Neutrophil (primary cell): ENCODE data around the gene TMEM273.

Experiments
- H3K27ac ChIP-seq: fragments of 200-600 bp; sonication (generic); 2 replicates; pipeline ENCODE4 v1.5.1; 2016; ENCODE audit warnings: mild to moderate bottlenecking, moderate library complexity
- H3K27me3 ChIP-seq: fragments of 200-600 bp; sonication (generic); 2 replicates; pipeline ENCODE4 v1.6.0; 2016; ENCODE audit warnings: mild to moderate bottlenecking
- H3K36me3 ChIP-seq: fragments of 200-600 bp; sonication (generic); 2 replicates; pipeline ENCODE4 v1.5.1; 2017
- H3K4me1 ChIP-seq, 2 experiments: fragments of 200-600 bp in 1 of 2; sonication (generic) in 1 of 2; 1 replicate in 1 of 2; 2 replicates in 1 of 2; pipeline versions ENCODE4 v1.5.1 to v1.6.1; 2013 to 2016; ENCODE audit warnings: low read depth in 1 of 2, low read length in 1 of 2, mild to moderate bottlenecking in 1 of 2, moderate library complexity in 1 of 2; ENCODE audit not compliant: control insufficient read depth in 1 of 2, insufficient read depth in 1 of 2
- H3K4me3 ChIP-seq, 2 experiments: fragments of 200-600 bp in 1 of 2; sonication (generic) in 1 of 2; 1 replicate in 1 of 2; 2 replicates in 1 of 2; pipeline ENCODE4 v1.5.1; 2013 to 2016; ENCODE audit warnings: low read depth in 1 of 2, low read length in 1 of 2, mild to moderate bottlenecking in 1 of 2, moderate library complexity in 1 of 2
- H3K9me3 ChIP-seq: fragments of 200-600 bp; sonication (generic); 2 replicates; pipeline ENCODE4 v1.5.1; 2016
- TF ChIP-seq, protein P1 (sequence below): fragments of 200-600 bp; sonication (generic); IDR thresholded peaks from 2 replicates; pipeline ENCODE4 v1.5.1; 2016; ENCODE audit warnings: antibody characterized with exemption

TMEM273 gene, protein sequence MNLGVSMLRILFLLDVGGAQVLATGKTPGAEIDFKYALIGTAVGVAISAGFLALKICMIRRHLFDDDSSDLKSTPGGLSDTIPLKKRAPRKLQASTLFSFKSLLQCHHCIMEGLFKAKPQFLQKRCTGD

DNA sequence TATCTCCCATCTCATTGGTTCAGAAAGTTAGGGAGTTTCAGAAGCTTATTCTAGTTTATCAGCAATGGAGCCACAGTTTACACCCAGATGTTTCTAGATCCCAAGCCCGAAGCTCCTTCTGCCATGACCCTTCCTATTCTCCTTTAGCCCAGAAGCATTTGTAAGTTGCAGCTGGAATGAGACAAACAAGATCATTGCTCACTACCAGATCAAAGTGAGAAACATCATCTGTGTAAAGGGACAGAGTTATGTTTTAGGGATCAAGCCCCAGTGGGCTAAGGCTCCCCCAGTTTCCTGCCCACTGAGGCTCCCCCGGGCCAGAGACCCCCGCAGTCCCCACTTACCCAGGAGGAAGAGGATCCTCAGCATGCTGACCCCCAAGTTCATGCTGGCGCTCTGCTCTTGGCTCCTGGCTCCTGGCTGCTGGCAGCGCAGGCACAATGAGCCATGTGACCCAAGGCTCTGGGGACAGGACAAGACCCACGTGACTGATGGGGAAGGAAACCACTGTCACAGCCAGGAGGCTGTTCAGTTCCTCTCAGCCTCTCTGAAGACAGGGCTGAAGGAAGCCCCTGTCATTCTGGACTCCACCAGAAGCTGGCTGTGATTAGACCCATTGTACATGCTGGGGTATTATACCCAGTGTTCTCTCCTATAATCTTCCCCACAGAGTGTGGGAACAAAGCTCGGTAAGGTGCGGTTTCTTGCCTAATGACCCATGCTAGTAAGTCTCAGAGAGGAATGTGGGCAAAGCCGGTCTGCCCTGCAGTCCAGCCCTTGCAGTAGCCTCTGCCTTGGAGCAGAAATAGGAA lies at the start of gene TMEM273:
Gene TMEM273, minus strand, starts transcription at position 442 of the 812 bp plus-strand sequence. Its CDS starts 55 bp downstream, at position 387.
- Histone ChIP-seq H3K27ac (peak within 1 kb of the TSS; percentile 92), H3K27me3 (no peaks in the 10 kb centered on the region), H3K4me3 (peak within 1 kb of the TSS; percentile 54 to 69), H3K36me3 (no peaks in the 10 kb centered on the region), H3K9me3 (no peaks in the 10 kb centered on the region), H3K4me1 (peaks cover 78 to 80% of the 10 kb centered on the region in 2 experiments)
- TF ChIP-seq, protein P1, sequence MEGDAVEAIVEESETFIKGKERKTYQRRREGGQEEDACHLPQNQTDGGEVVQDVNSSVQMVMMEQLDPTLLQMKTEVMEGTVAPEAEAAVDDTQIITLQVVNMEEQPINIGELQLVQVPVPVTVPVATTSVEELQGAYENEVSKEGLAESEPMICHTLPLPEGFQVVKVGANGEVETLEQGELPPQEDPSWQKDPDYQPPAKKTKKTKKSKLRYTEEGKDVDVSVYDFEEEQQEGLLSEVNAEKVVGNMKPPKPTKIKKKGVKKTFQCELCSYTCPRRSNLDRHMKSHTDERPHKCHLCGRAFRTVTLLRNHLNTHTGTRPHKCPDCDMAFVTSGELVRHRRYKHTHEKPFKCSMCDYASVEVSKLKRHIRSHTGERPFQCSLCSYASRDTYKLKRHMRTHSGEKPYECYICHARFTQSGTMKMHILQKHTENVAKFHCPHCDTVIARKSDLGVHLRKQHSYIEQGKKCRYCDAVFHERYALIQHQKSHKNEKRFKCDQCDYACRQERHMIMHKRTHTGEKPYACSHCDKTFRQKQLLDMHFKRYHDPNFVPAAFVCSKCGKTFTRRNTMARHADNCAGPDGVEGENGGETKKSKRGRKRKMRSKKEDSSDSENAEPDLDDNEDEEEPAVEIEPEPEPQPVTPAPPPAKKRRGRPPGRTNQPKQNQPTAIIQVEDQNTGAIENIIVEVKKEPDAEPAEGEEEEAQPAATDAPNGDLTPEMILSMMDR = peak; percentile 41

DNA sequence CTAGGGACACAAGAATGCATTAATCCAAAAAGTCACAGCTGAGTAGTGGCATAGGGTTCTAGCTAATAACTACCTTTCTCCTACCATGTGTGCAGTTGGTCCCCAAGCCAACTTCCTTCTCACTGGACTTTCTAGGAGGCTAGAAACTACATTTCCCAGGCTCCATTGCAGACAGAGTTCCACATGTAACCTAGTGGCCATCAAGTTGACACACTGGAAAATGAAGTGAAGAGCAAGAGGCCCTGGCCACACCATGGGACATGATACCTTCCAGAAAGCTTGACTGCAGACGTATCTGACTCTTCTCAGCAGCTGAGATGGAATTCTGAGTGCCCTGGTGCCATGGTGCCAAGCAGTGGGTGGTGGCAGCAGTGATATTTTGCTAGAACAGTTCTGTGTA lies 49.8 kb upstream of the TMEM273 start:
- TF ChIP-seq, protein P1 = no peak

DNA sequence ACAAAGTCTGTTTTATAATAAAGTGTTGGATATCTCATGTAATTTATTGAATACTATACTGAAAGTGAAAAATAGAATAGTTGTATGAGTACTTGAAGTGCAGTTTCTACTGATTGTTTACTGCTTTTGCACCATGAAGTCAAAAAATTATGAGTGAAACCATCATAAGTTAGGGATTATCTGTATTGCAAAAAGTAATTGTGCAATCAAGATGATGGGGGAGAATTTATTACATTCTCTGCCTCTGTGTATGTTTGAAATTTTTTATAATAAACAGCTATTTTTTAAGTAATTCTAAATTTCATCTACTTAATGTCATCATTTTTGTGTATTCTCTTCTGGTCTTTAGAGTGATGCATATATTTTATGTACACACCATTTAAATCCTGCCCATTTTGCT lies 47.2 kb upstream of the TMEM273 start:
- TF ChIP-seq, protein P1 = no peak
- Histone ChIP-seq H3K36me3 (no peaks in the 10 kb centered on the region), H3K27me3 (no peaks in the 10 kb centered on the region), H3K27ac (no peak overlapping the region), H3K4me1 (peaks cover 26 to 28% of the 10 kb centered on the region in 2 experiments), H3K9me3 (no peaks in the 10 kb centered on the region), H3K4me3 (no peak overlapping the region)

More for the DNA sequence above, 49.8 kb upstream of the TMEM273 start:
- Histone ChIP-seq H3K4me1 (peaks cover 42 to 44% of the 10 kb centered on the region in 2 experiments), H3K27ac (no peak overlapping the region), H3K9me3 (no peaks in the 10 kb centered on the region), H3K36me3 (no peaks in the 10 kb centered on the region), H3K27me3 (no peaks in the 10 kb centered on the region), H3K4me3 (no peak overlapping the region)

DNA sequence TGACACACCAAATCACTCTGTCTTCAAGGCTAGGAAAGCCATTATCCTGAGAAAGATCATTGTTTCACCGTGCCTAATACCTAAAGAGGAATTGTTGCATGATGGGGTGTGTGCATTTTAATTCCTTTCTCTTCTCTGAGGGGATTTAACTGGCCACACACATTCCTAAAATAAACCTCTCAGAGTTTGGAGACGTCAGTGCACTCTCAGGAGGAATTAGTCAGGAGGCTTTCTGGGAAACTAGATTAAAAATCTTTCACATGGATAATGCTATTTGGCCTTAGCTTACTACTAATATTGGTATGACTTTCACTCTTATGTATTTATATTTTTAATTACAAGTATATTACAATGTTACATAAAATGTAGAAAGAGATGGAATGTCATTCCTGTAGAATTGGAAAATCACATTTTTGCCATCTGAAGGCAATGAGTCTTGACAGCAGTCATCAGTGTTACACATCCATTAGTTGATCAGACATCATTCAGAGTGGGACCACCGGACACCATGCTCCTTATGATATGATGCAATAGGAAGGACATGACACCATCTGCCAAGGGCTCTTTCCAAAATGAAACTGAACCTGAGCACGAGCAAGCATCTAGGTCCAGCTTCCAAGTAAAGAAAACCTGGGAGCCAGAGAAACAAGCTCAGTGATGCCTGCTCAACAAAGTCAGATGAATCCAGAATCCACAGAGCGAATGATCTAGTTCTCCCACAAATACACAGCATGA lies 43.1 kb upstream of the TMEM273 start:
- TF ChIP-seq, protein P1 = no peak
- H3K27me3 ChIP-seq = no peaks in the 10 kb centered on the region
- no peaks in the 10 kb centered on the region for H3K4me1 ChIP-seq
- H3K4me3 ChIP-seq = no peak overlapping the region
- no peaks in the 10 kb centered on the region for H3K36me3 ChIP-seq
- H3K27ac ChIP-seq = no peak overlapping the region
- H3K9me3 ChIP-seq = no peaks in the 10 kb centered on the region

DNA sequence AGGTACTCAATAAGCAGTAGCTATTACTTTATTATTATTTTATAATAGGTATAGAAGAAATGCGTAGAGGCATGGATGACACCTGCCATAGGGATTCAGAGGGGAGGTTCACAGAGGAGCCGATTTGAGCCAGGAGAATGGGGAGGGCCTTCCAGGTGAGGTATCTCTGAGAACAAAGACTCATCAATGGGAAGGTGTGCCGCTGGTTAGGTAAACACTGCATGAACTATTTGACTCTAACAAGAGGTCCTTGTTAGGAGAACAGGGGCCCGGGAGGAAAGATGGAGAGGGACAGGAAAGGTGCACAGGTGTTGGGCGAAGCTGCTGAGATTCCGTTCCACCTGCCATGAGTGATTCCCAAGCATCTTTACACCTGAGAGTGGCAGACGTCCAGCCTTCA lies 41.8 kb upstream of the TMEM273 start:
- no peaks in the 10 kb centered on the region for H3K4me1 ChIP-seq

More for the DNA sequence above, 41.8 kb upstream of the TMEM273 start:
- Histone ChIP-seq H3K36me3 (no peaks in the 10 kb centered on the region), H3K27me3 (no peaks in the 10 kb centered on the region), H3K4me3 (no peak overlapping the region), H3K9me3 (no peaks in the 10 kb centered on the region), H3K27ac (no peak overlapping the region)
- TF ChIP-seq, protein P1 = no peak
